HEK293 (cell line): ENCODE results near the gene AKIRIN1.

Source experiments
- SP2 ChIP-seq: fragments of 450-650 bp; formaldehyde crosslinking; IDR thresholded peaks from 2 replicates; pipeline ENCODE4 v1.5.1; 2016; ENCODE audit warnings: missing biosample characterization, missing genetic modification characterization
- ZBTB7A ChIP-seq: fragments of 450-650 bp; formaldehyde crosslinking; IDR thresholded peaks from 2 replicates; pipeline ENCODE4 v1.5.1; 2016; ENCODE audit warnings: low read depth, missing biosample characterization, missing genetic modification characterization
- ZFP69B ChIP-seq: fragments of 450-650 bp; formaldehyde crosslinking; IDR thresholded peaks from 2 replicates; pipeline ENCODE4 v1.5.1; 2016; ENCODE audit warnings: missing biosample characterization, missing genetic modification characterization
- ZNF174 ChIP-seq: fragments of 450-650 bp; formaldehyde crosslinking; IDR thresholded peaks from 2 replicates; pipeline ENCODE4 v1.5.0; 2017; ENCODE audit warnings: missing biosample characterization, mild to moderate bottlenecking, missing genetic modification characterization
- ZNF239 ChIP-seq: fragments of 450-650 bp; formaldehyde crosslinking; IDR thresholded peaks from 2 replicates; pipeline ENCODE4 v1.5.1; 2016; ENCODE audit warnings: missing biosample characterization, missing genetic modification characterization
- ZNF785 ChIP-seq: fragments of 450-650 bp; formaldehyde crosslinking; IDR thresholded peaks from 2 replicates; pipeline ENCODE4 v1.5.1; 2016; ENCODE audit warnings: missing biosample characterization, missing genetic modification characterization

DNA sequence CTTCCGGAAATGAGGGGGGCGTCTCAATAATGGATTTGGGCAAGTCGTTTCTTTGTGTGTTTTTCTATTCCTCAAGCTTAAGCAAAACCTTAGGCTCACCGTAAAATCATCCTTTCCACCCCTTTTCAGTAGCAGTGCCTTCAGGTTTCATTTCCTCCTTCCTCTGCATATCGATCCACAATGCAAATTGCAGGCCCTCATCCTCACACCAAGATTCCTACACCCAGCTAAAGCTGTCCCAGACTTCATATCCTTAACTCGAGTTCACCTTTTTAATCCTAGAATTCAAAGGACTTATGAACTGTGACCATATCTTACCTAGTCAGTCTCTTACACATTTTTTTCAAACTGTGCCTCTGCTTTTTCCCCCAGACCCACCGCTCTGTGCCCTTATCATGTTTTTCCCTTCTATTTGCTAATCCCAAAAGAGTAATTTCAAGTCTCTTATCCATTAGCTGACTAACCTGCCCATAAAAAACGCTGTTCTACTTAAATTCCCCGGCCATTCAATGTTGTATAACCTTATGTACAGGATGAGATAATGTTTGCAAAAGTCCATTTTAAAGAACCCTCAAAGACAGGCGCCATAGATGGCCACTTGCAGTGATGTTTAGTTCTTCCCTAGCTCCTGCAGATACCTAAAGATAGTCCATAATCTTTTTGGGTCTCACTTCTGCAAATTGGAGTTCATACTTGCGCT lies 1.5 kb downstream of the AKIRIN1 start:
- no peak for TF ChIP-seq ZNF174
- TF ChIP-seq SP2 (tag by site-specific recombination) = no peak
- TF ChIP-seq ZFP69B = no peak
- TF ChIP-seq ZBTB7A (tag by site-specific recombination) = no peak
- no peak for TF ChIP-seq ZNF785 (tag by site-specific recombination)
- TF ChIP-seq ZNF239 (tag by site-specific recombination) = no peak
